ENCODE measurements around the gene GALNT18.

The GALNT18 gene

GRCh38 chr11:11583801-11584529, 37.8 kb downstream of the GALNT18 start:
- DNase-seq, result no peak
- no peak for TF ChIP-seq CTCF (IDR thresholded peaks at IDR 0.05; ENCODE audit: low read depth, low read length)
- Histone ChIP-seq H3K9me3 (no peaks in the 10 kb centered on the region), H3K4me3 (ENCODE audit: low read depth, low read length) (no peak overlapping the region), H3K36me3 (no peaks in the 10 kb centered on the region), H3K4me1 (no peaks in the 10 kb centered on the region), H3K27me3 (no peaks in the 10 kb centered on the region)

- no peaks in the 10 kb centered on the region for H3K4me1 ChIP-seq
- H3K27me3 ChIP-seq, result no peaks in the 10 kb centered on the region
- TF ChIP-seq CTCF (IDR thresholded peaks at IDR 0.05; ENCODE audit: low read depth, low read length), result no peak
- no peaks in the 10 kb centered on the region for H3K9me3 ChIP-seq
- DNase-seq, result no peak
- H3K4me3 ChIP-seq (ENCODE audit: low read depth, low read length), result no peak overlapping the region
- H3K36me3 ChIP-seq, result no peaks in the 10 kb centered on the region
Measured at GRCh38 chr11:11582011-11582701, 39.6 kb downstream of the GALNT18 start.

GRCh38 chr11:11581481-11581880, 40.3 kb downstream of the GALNT18 start:
- Histone ChIP-seq H3K36me3 (no peaks in the 10 kb centered on the region), H3K9me3 (no peaks in the 10 kb centered on the region), H3K27me3 (no peaks in the 10 kb centered on the region), H3K4me1 (no peaks in the 10 kb centered on the region), H3K4me3 (ENCODE audit: low read depth, low read length) (no peak overlapping the region)
- no peak for DNase-seq
- TF ChIP-seq CTCF (IDR thresholded peaks at IDR 0.05; ENCODE audit: low read depth, low read length), result no peak

- H3K27me3 ChIP-seq, result no peaks in the 10 kb centered on the region
- DNase-seq, result peak; percentile 6
- no peaks in the 10 kb centered on the region for H3K9me3 ChIP-seq
- H3K4me3 ChIP-seq (ENCODE audit: low read depth, low read length), result no peak overlapping the region
- H3K4me1 ChIP-seq, result no peaks in the 10 kb centered on the region
- no peak for TF ChIP-seq CTCF (IDR thresholded peaks at IDR 0.05; ENCODE audit: low read depth, low read length)
- no peaks in the 10 kb centered on the region for H3K36me3 ChIP-seq
Measured at GRCh38 chr11:11580841-11581411, 40.9 kb downstream of the GALNT18 start.

GRCh38 chr11:11580012-11580411, 41.8 kb downstream of the GALNT18 start:
- H3K4me3 ChIP-seq (ENCODE audit: low read depth, low read length), result no peak overlapping the region
- H3K4me1 ChIP-seq, result no peaks in the 10 kb centered on the region
- no peaks in the 10 kb centered on the region for H3K9me3 ChIP-seq
- H3K27me3 ChIP-seq, result no peaks in the 10 kb centered on the region
- TF ChIP-seq CTCF (IDR thresholded peaks at IDR 0.05; ENCODE audit: low read depth, low read length), result no peak
- H3K36me3 ChIP-seq, result no peaks in the 10 kb centered on the region
- DNase-seq, result no peak
